GM18858 (cell line): ENCODE results near the gene KIF1B.
"Not testable (repeated sequence)": the region's sequence is repeated elsewhere in the genome, so short reads cannot be mapped to it uniquely, and the experiment has no call there.

Experiments used
- ATAC-seq: cut with Tn5 transposase; IDR thresholded peaks from one replicate; pipeline ENCODE4 v1.9.1; 2021; ENCODE audit not compliant: unreplicated experiment

The KIF1B gene

GRCh38 chr1:10193288-10193687 is 17.1 kb upstream of the KIF1B start:
- ATAC-seq: no peak

- ATAC-seq: no peak
Measured at GRCh38 chr1:10195570-10195969, 14.8 kb upstream of the KIF1B start.

DNA sequence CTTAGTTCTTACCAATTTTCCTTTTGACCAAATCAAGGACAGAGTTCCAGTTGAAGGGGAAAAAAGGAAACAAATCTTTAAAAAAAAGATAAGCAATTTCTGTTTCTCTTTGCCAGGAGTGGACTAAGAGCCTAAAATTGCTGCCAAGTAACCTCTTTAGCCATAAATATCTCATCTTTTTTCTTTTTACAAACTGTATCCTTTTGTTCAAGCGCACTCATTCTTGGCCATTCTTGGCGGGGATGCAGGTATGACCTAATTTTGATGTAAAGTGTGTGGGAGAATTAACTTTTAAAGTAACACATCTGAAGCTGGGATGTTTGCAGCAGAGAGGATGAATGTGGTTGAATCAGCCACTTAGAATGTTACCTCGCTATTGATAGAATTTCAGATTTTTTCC is 13.4 kb upstream of the KIF1B start:
- ATAC-seq: no peak

GRCh38 chr1:10200620-10201019 is 9.8 kb upstream of the KIF1B start:
- ATAC-seq: no peak

GRCh38 chr1:10204003-10204642 is 6.2 kb upstream of the KIF1B start:
- ATAC-seq: no peak

DNA sequence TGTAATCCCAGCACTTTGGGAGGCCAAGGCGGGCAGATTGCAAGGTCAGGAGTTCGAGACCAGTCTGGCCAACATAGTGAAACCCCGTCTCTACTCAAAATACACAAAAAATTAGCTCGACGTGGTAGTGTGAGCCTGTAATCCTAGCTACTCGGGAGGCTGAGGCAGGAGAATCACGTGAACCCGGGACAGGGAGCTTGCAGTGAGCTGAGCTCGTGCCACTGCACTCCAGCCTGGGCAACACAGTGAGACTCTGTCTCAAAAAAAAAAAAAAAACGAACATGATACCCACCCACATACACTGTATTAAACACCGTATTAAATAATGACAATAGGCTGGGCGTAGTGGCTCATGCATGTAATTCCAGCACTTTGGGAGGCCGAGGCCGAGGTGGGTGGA is 5.2 kb upstream of the KIF1B start:
- not testable (repeated sequence) for ATAC-seq

DNA sequence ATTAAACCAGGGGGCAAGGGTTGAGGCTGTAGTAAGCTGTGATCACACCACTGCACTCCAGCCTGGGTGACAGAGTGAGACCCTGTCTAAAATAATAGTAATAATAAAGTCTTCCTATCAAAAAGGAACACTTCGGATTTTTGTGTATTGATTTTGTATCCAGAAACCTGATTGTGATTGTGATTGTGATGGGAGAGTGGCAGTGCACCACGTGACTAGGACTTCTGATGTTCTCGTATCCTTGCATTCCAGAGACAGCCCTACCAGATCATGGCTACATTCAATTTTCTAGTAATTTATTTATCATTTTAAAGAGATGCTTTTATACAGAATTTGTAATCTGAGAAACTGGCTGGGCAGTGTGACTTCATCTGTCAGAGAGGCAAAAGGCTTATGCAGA is 2.6 kb upstream of the KIF1B start:
- ATAC-seq: no peak

GRCh38 chr1:10208537-10208936 is 1.8 kb upstream of the KIF1B start:
- ATAC-seq: no peak

DNA sequence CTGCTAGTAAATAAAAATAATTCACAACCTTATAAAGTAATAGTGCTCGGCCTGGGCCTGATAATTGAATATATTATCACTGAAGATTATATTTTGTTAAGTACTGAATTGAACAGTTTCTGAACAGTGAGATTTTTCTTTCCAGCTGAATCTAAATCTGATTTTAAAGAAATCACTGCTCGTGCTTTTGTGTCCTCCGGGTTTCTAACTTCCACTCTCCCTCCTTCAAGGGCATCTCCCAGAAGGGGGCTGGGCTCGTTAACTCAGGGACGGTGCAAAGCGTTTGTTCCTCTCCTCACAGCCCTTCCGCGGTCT is 823 bp upstream of the KIF1B start:
- ATAC-seq: no peak

- ATAC-seq: no peak
Measured at GRCh38 chr1:10210841-10211804, 753 bp downstream of the KIF1B start.

DNA sequence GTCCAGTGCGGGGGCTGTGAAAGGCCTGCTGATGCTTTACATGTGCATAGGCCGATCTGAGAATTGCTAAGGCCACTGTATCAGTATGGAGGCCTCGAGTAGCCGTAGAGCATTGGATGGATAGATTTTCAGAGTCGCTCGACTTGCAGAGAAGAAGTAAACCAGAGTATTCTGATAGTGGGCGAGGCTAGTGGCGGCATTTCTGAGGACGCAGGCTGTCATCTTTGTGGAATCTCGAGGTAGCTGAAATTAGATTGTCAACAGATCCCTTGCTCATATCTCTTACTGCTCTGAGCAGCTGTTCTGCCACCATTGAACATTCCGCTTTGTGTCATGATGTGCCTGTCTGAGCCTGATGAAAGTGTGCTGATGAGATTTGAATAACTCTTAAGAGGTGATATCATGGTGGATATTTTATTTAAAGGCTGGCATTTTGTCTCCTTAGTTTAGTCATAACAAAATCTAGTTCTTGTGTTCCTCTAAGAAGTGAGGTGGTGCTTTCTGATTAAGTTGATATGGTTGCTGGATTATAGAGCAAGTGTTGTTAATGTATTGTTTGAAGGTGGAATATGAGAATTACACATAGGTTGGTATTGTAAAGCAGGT is 1.5 kb downstream of the KIF1B start:
- ATAC-seq: no peak

DNA sequence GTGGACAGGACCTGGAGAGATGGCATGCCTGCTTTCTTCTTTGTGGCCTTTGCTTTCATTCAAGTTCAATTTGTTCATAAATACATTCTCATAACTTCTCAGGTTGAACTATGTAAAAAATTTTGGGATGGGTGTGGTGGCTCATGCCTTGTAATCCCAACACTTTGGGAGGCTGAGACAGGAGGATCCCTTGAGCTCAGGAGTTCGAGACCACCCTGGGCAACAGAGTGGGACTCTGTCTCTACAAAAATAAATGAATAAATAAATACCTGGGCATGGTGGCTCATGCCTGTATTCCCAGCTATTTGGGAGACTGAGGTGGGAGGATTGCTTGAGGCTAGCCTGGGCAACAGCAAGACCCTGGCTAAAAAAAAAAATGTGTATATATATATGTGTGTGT is 2.1 kb downstream of the KIF1B start:
- no peak for ATAC-seq

GRCh38 chr1:10213186-10213705 is 2.9 kb downstream of the KIF1B start:
- ATAC-seq: no peak

DNA sequence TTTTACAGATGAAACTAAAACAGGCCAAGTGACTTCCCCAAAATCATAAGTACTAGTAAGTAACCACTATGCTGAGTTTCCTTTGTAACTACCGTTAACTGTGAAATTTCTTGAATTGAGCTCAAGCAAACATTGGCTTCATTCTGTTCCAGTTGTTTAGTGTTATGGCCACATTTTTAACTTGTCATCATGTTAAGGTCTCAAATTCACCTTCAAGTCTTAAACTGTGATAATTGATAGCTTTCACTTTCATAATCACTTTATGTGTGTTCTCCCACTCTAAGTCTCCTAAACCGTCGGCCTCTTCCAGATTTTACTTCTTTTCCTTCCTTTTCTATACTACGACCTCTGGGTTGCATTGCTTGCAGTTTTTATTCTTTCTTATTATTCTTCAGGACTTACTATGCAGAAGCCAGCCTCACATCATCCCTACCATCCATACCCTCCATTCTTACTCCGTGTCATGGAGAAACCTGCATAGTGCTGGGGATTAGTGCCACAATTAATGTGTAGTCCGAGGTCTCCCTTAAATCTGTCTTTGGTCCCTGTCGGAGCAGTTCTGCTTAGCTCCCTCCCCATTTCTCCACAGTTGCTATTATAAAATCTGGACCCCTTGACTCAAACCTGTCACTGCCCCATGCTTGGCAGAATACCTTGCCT is 5.8 kb downstream of the KIF1B start:
- ATAC-seq: no peak

- no peak for ATAC-seq
Measured at GRCh38 chr1:10217748-10218441, 7.5 kb downstream of the KIF1B start.

GRCh38 chr1:10220200-10220599 is 9.8 kb downstream of the KIF1B start:
- no peak for ATAC-seq

- ATAC-seq: not testable (repeated sequence)
Measured at GRCh38 chr1:10220657-10221056, 10.3 kb downstream of the KIF1B start.

GRCh38 chr1:10225573-10225972 is 15.2 kb downstream of the KIF1B start:
- no peak for ATAC-seq

- no peak for ATAC-seq
Measured at GRCh38 chr1:10228528-10228927, 18.2 kb downstream of the KIF1B start.

- ATAC-seq: no peak
Measured at GRCh38 chr1:10229903-10230302, 19.5 kb downstream of the KIF1B start.

DNA sequence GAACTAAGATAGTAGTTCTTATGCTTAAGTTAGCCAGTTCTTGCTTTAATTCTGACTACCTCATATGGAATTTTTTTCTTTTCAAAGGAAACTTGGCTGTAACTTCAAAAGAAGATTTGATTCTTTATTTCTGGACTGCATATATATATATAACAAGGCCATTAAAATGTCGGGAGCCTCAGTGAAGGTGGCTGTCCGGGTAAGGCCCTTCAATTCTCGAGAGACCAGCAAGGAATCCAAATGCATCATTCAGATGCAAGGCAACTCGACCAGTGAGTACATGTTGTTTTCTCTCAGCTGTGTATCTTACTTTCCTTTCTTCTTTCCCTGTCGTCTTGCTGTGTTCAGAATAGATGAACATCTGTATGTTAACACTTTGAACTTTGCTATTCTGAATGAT is 21.8 kb downstream of the KIF1B start:
- ATAC-seq: no peak
